Hippocampal formation (tissue), 2 donors: ENCODE measurements around the gene RIOK3.
A peak's percentile ranks its signal among the peaks of the same experiment; 100 is the strongest.
"Not testable (repeated sequence)": the region's sequence is repeated elsewhere in the genome, so short reads cannot be mapped to it uniquely, and the experiment has no call there.

Source experiments
- DNase-seq, 2 donors: peaks; one replicate each; lab custom pipeline; 2025; lab: John Stamatoyannopoulos, UW

The RIOK3 gene

DNA sequence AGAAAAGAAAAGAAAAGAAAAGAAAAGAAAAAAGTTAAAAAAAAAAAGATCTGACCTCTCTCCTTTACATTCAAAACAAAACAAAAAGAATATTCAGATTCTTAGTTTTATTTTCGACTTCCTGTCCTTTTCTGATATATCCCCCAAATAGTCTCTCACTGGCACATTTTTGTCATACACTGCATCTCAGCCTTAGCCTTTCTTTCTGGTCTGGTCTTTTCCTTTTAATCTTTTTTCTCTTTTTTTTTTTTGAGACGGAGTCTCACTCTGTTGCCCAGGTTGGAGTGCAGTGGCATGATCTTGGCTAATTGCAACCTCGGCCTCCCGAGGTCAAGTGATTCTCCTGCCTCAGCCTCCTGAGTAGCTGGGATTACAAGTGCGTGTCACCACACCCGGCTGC is 1.6 kb upstream of the RIOK3 start:
- DNase-seq: no peak

DNA sequence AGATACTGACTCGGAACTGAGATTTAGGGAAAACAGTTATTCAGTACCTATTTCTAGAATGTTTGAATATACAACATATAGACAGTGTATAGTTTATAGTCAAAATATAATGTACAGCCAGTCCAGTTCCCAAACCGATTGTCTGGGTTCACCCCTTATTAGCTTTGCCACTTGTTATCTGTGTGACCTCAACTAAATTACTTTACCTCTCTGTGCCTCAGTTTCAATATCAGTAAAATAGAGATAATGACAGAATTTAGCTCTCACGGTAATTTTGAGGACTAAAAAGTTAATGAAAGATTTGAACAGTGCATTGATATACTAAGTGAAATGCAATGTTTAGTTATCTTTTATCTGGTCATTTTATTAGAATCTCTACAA is 750 bp upstream of the RIOK3 start:
- DNase-seq: no peak

DNA sequence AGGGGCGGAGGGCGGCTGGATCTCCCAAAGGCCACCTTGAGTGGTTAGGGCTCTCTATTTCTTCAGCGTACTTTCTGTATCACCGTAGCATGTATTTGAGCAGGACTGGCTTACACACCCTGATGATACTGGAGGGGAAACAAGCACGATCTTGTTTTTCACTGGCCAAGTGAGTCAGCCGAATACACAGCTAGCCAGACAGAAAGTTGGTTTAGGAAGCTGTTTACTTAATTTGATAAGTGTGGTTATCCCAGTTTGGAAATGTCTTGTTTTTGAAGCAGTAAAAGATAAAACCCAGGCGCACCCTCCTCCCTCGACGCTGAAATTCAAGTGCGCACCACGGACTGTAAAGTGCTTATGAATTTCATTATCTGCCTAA is 582 bp downstream of the RIOK3 start:
- peak in 1 of 2 donors; percentile 7 for DNase-seq

DNA sequence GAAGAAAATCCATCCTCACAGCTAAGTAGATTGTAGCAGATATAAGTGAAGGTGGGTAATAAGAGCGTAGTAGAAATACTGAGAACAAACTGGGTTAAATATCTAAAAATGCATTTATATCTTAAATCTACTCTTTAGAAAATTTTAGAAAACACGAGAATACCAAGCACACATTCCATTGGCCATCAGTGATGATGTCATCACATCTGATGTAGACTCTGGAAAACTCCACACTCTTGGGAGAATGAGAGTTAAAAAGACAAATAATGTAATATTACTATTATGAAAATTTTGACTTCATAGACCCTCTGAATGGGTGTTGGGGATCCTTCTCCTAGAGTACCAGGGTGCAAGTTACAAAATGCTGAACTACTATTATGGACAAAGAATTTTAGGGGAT is 3.7 kb downstream of the RIOK3 start:
- no peak for DNase-seq

DNA sequence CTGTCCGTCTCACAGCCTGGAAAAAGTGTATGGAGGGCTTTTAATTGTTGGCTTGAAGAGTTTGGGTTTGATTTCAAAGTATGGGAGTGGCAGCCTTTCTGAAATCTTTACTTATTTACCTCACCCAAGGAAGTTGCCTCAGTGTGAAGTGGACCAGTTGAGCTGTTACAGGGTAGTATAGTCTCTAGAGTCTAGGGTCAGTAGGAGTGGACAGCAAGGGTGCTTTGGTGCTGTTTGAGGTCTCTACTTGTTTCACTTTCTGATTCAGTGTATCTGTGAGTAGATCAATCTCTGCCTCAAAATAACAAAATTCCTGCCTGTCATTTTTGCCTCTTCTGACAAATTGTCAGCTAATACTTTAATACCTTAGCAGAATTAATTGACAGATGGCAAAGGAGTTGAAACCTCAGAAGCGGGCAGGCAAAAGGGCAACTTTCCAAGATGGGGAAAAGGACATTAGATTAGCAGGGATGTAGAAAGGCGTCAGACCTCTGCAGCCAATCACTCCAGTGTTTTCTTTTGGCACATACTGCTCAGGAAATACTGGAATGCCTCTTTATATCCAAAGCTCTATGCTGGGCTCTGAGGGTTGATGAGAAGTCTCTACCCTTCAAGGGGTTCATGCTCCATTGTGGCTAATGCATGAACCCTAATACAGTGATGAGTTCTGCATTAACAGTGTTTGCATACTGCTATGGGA is 5.9 kb downstream of the RIOK3 start:
- DNase-seq: no peak

DNA sequence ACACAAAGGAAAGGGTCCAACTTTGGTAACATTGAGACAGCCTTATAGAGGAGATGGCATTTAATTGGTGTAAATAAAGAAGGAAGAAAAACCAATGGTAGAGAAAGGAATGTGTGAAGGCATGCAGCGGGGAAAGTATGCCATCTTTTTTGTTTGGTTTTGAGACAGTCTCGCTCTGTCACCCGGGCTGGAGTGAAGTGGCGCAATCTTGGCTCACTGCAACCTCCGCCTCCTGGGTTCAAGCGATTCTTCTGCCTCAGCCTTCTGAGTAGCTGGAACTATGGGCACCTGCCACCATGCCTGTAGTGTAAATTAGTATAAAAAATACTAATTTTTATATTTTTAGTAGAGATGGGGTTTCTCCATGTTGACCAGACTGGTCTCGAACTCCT is 6.4 kb downstream of the RIOK3 start:
- no peak for DNase-seq

DNA sequence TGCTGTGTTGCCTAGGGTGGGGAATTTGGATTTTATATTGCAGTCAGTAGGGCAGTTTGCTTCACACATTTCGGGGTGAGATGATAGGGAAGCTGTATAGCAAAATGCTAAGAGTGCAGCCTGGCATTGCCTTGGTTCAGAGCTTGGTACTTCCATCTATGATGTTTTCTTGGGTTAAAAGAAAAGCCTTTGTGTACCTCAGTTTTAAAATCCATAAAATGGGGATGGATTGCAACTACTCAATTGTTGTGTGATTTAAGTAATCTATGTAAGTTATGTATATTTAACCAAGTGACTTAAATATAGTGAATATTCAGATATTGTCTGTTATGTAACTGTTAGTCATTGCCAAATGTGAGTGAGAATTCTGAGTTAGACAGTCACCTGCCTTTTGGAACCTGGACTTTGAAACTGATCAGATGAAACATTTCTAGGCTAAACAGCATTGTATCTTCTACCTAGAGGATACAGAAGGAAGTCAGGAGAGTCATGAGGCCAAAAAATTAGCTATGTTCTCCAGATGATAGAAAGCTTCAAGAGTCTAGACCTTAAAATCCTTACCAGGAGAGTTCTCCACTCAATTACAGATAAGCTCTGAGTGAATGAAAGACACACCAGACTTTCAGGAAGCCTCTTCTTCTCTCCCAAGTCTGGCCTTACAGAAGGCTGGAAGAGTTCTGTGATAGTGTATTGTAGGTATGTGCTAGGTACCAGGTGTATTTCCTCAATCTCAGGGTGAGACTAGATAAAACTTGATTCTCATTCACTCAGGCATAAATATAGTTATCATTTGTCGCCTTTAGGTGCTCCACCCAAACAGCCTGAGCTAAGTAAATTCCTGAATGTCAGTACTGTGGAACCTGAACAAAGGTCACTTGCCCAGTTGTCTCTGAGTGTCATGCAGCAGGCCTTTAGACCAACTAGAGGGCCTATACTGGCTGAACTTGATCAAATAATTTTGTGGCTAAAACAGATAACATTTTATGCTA is 7.5 kb downstream of the RIOK3 start:
- DNase-seq: no peak

DNA sequence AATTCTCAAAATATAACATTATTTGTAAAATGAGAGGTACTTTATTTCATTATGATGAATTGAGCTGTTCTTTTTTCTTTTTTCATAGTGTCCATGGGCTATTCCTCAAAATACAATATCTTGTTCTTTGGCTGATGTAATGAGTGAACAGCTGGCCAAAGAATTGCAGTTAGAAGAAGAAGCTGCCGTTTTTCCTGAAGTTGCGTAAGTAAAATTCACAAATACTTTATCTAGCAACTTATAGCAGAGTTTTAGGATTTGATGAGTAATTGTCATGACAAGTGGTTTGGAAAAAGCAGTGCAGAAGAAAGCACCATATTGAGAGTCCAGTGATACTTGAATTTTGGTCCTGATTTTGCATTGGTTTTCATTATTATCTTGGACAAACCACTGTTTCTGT is 9.8 kb downstream of the RIOK3 start:
- DNase-seq: no peak

DNA sequence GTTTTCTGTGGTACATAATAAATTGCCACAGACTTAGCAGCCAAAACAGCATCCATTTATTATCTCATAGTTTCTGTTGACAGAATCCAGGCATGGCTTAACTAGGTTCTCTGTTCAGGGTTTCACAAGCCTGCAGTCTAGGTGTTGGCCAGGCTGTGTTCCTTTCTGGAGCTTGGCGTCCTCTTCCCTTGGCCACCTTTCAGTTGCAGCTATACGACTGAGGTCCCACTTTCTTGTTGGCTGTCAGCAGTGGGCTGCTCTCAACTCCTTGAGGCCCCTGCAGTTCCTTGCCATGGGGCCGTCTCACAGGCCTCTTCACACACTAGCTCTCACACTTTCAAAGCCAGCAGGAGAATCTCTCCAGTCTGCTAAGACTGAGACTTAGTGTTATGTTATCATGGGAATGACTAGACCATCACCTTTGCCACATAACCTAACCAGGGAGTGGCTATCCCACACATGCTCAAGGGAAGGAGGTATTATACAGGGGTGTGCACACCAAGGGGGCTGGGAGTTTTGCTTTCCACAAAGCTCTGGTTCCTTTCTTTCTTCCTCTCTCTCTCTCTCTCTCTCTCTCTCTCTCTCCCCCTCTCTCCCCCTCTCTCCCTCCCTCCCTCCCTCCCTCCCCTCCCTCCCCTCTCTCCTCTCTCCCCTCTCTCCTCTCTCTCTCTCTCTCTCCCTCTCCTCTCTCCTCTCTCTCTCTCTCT is 15.8 kb downstream of the RIOK3 start:
- no peak for DNase-seq

DNA sequence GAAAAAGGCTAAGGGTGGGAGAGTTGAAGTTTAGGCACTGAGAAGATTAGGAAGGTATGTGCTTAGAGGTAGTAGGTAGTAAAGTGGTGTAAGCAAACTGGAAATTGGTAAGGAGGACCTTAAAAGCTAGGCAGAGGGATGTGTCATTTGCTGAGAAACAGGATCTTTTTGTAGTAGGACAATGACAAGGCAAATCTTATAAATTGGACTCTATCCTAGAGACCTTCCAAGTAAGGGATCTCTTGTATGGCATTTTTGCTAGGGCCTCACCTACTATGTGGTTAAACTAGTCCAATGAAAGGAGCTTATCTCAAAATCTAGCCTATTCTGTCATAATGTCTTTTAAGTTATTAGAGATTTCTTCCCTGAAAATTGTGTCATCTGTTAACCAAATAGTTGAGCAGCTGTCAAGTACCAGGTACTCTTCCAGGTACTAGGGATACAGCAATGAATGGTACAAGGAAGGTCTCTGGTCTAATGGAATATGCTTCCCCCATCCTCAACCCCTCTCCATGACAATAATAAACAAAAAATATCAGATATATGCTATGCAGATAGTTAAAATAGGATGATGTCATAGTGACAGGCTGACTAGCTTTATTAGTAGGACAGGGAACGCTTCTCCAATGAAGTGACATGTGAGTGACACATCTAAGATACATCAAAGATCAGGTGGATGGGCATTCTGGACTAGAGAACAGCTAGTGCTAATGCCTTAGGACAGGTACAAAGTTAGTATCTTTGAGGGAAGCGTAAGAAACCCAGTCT is 17.7 kb downstream of the RIOK3 start:
- DNase-seq: no peak

DNA sequence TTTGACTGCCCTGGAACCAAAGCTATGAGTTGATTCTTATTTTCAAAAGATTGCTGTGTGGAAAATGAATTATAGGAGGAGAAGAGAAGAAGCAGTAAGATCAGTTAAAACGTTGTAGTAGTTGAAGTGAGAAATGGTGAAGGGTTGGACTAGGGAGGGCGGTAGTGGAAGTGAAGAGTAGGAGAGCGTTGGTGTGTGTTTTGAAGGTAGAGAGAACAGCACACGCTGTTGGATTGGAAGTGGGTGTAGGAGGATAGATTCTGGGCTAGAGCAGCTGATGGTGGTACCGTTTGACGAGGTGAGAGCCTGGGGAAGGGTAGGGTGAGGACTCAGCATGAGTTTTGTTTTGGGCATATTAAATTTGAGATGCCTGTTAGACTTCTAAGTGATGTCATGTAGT is 18.4 kb downstream of the RIOK3 start:
- DNase-seq: no peak

DNA sequence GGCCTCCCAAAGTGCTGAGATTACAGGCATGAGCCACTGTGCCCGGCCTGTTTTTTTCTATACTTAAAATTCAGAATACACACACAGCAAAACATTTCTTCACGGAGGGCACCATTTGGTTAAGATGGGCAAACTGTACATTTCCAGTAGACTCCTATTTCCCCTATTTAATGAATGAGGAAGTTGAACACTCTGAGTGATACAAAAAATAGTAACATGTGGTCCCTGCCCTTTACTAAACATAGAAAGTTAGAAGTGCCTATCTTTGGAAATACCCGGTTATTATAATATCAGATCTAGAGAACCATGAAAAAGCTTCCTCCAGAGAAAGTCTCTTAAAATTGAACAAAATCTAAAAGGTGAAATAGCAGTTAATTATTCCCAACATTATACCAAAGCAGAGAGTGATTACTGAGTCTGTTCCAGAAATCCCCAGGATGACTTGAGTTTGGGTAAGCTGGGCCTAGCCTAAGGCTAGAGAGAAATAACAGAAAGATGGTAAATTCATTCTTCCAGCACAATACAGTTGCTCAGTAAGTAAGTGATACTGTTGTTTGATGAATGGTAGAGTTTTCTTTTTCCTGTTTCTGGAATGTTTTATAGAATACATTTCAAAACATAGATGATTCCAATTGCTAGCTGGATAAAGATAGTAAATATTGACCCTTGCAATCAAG is 26.9 kb downstream of the RIOK3 start:
- no peak for DNase-seq

DNA sequence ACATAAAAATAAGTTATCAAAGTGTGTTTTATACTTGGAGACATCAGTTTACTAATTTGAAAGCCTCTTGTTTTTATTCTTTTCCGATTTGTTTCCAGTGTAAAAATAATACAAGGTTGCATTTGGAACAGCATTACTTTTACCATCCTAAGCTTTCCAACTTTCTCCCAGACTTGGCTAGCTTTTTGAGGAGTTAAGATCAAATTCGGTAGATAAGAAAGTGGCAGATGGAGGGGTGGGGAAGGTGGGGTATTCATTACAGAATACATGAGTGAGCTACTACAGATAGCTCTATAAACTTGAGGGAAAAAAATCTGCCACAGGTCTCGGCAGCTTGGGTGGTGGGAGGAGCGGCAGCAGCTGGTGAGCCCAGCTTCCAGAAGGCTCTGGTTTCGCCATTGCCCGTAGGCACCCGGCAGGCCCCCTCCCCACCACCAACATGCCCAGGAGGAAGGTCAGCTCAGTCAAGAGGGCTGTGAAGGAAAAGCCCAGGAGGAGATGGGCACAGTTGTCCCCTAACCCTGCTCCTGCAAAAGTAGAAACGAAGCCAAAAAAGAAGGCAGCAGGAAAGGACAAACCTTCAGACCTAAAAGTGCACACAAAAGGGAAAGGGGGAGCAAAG is 31.6 kb downstream of the RIOK3 start:
- no peak for DNase-seq

DNA sequence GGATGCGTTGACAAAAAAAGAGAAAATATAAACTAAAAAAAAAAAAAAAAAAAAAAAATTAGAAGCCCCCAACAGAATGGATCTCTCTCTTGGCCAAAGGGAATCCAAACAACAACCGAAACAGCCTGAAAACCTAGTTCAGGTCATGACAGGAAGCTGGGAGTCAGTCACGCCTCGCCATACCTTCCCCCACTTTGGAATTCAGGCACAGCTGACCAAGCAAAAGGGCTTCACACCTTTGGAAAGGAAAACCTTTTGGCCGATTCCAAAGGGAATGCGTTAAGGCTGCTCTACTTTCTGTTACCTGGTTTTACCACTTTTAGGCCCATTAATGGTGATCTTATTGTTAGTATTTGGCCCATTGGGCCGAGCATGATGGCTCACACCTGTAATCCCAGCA is 32.3 kb downstream of the RIOK3 start:
- no peak for DNase-seq

DNA sequence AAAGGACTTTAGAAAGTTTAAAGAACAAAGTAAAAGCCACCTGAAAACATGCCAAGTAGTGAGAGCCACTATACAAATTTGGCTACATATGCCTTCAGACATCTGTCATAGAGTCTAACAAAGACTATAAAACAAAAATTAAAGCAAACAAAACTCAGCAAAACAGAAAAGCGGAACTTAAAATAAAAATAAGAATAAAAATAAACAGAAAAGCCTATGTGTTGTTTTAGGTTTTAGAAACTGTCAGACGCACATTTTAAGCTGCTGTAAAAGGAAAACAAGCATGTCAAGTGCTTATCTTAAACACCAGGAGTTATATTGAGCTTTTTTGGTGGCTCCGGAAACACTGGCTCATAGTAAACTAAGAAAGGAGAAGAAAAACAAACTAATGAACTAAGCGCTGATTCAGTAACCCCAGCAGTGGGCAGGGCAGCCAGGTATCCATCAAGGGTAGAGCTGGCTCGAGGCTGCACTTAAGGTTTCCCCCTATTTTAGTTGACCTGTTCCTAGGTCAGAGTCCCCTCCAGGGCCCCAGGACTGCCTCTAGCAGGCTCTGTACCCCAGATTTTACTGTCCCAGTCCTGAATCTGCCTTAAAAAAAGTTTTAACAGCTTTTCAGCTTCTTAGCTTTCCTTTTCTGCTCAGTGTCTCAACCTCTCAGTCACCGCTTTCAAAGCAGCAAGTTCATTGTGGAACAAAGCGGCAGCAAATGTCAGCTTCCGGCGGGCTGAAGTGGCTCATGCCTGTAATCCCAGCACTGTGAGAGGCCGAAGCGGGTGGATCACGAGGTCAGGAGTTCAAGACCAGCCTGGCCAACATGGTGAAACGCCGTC is 34.9 kb downstream of the RIOK3 start:
- no peak for DNase-seq

DNA sequence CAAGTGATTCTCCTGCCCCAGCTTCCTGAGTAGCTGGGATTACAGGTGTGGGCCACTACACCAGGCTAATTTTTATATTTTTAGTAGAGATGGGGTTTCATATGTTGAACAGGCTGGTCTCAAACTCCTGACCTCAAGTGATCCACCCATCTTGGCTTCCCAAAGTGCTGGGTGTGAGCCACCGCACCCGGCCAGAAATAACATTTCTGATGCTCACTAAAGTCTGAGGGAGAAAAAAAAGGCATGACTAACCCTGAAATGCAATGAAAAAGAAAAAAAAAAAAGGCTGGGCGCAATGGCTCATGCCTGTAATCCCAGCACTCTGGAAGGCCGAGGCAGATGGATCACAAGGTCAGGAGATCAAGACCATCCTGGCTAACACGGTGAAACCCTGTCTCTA is 36.5 kb downstream of the RIOK3 start:
- not testable (repeated sequence) for DNase-seq

DNA sequence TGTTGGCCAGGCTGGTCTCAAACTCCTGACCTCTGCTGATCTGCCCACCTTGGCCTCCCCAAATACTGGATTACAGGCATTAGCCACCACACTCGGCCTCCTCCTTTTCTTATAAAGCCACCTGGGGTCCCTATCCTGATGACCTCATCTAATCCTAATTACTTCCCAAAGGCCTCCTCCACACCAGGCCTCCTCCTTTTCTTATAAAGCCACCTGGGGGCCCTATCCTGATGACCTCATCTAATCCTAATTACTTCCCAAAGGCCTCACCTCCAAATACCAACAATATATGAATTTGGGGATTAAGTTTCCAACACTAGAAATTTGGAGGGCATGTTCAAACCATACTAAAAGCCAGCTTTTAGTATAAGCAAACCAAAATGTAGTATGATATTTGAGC is 40.6 kb downstream of the RIOK3 start:
- no peak for DNase-seq

DNA sequence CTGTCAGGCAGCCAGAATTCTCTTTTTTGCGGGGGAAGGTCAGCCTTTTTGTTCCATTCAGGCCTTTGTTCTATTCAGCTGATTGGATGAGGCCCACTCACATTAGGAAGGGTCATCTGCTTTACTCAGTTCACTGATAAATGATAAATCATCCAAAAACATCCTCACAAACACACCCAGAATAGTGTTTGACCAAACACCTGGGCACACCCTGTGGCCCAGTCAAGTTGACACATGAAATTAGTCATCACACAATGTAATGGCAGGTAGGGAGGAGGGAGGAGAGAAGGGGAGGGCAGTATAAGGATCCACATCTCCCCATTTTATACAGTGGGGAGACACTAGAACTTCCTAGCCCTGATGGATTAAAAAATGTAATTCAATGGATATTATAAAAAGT is 41.9 kb downstream of the RIOK3 start:
- no peak for DNase-seq

DNA sequence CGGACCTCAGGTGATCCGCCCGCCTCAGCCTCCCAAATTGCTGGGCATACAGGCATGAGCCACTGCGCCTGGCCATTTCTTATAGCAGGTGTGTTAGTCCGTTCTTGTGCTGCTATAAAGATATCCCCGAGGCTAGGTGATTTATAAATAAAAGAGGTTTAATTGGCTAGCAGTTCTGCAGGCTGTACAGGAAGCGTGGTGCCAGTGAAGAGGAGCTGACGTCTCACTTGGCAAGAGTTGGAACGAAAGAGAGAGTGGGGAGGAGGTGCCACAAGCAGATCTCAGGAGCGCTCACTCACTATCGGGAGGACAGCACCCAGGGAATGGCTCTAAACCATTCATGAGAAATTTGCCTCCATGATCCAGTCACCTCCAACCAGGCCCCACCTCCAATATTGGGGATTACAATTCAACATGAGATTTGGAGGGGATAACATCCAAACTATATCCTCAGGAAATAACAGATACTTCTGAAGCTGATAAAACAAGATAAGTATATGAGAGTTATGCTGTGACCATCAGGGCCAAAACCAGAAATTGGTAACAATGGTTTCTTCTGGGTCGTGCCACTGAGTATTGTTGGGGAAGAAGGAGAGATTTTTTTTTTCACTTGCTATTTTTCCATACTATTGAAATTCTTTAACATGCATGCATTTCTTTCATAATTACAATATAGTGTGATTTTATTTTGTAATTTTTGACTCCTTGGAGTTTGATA is 42.8 kb downstream of the RIOK3 start:
- DNase-seq: no peak
